GM23248 (cell line): ENCODE data around the gene RAPGEF2. TPM values are rescaled to one million over a fixed set of nuclear protein-coding genes. Genes with fewer than 3 reads are reported as not detected.

Source experiments
- DNase-seq: peaks from one replicate; pipeline ENCODE4 v3.0.0-alpha.2; 2015
- H2AFZ ChIP-seq: fragments of 200-600 bp; sonication (generic); 2 replicates; pipeline ENCODE4 v1.6.1; 2016; ENCODE audit warnings: antibody characterized with exemption
- H3F3A ChIP-seq: fragments of 200-600 bp; sonication (generic); 2 replicates; pipeline ENCODE4 v1.6.1; 2016; ENCODE audit warnings: mild to moderate bottlenecking, antibody characterized with exemption, mixed run types; ENCODE audit not compliant: insufficient read depth
- H3K27ac ChIP-seq: fragments of 200-600 bp; sonication (generic); 2 replicates; pipeline ENCODE4 v1.5.1; 2016; ENCODE audit warnings: mild to moderate bottlenecking
- H3K27me3 ChIP-seq: fragments of 200-600 bp; sonication (generic); replicated peaks from 2 replicates; pipeline ENCODE4 v1.6.1; 2016; ENCODE audit warnings: mild to moderate bottlenecking; ENCODE audit not compliant: insufficient read depth
- H3K36me3 ChIP-seq: fragments of 200-600 bp; sonication (generic); 2 replicates; pipeline ENCODE4 v1.6.1; 2016; ENCODE audit warnings: low read depth, mild to moderate bottlenecking
- H3K4me1 ChIP-seq: fragments of 200-600 bp; sonication (generic); 2 replicates; pipeline ENCODE4 v1.6.1; 2016; ENCODE audit warnings: mild to moderate bottlenecking; ENCODE audit not compliant: insufficient read depth
- H3K4me2 ChIP-seq: fragments of 200-600 bp; sonication (generic); one replicate; pipeline ENCODE4 v1.6.1; 2016; ENCODE audit warnings: mild to moderate bottlenecking; ENCODE audit not compliant: unreplicated experiment
- H3K4me3 ChIP-seq: fragments of 200-600 bp; sonication (generic); 2 replicates; pipeline ENCODE4 v1.5.1; 2016; ENCODE audit warnings: mild to moderate bottlenecking
- H3K79me2 ChIP-seq: fragments of 200-600 bp; sonication (generic); 2 replicates; pipeline ENCODE4 v1.6.1; 2016; ENCODE audit warnings: mild to moderate bottlenecking; ENCODE audit not compliant: insufficient read depth
- H3K9ac ChIP-seq: fragments of 200-600 bp; sonication (generic); 2 replicates; pipeline ENCODE4 v1.6.1; 2016; ENCODE audit warnings: mild to moderate bottlenecking
- H3K9me2 ChIP-seq: fragments of 200-600 bp; sonication (generic); 2 replicates; pipeline ENCODE4 v1.6.1; 2016; ENCODE audit warnings: mixed run types, mild to moderate bottlenecking, moderate library complexity; ENCODE audit not compliant: insufficient read depth
- H3K9me3 ChIP-seq: fragments of 200-600 bp; sonication (generic); one replicate; pipeline ENCODE4 v1.6.1; 2017; ENCODE audit warnings: low read depth
- H4K20me1 ChIP-seq: fragments of 200-600 bp; sonication (generic); 2 replicates; pipeline ENCODE4 v1.6.0; 2016; ENCODE audit not compliant: insufficient read depth
- EZH2 ChIP-seq: fragments of 200-600 bp; sonication (generic); IDR thresholded peaks from 2 replicates; pipeline ENCODE4 v1.6.1; 2018; ENCODE audit warnings: antibody characterized with exemption, mild to moderate bottlenecking; ENCODE audit not compliant: insufficient read depth, poor library complexity, severe bottlenecking
- EZH2phosphoT487 ChIP-seq: fragments of 200-600 bp; sonication (generic); IDR thresholded peaks from 2 replicates; pipeline ENCODE4 v1.6.1; 2018; ENCODE audit warnings: antibody characterized with exemption, moderate library complexity, mild to moderate bottlenecking, low read depth; ENCODE audit not compliant: insufficient read depth
- WGBS, 2 experiments: methylation state at CpG; one replicate each; pipeline ENCODE4 v1.1.6; 2015 to 2017; ENCODE audit warnings: low lambda C conversion rate in 2 of 2, low coverage in 1 of 2; ENCODE audit errors: missing lambda C conversion rate in 2 of 2; 5-methylcytosine and 5-hydroxymethylcytosine counted together
- in situ Hi-C: fragments of 300-500 bp; cut with MboI; formaldehyde crosslinking; loops from 2 replicates; pipeline ENCODE4 v1.15.0; 2020
- polyA plus RNA-seq: library from polyadenylated mRNA; unstranded; fragments of >200 nt; fragmentation: Nextera tagmentation; extraction: Ambion mirVana; gene quantifications from 2 replicates; pipeline ENCODE4 v1.2.1, GENCODE V29; 2016
- total RNA-seq: library from RNA; depleted of rRNA; stranded (reverse); fragments of >200 nt; shearing (Covaris generic); gene quantifications from 2 replicates; pipeline ENCODE4 v1.2.3, GENCODE V29; 2014

Gene RAPGEF2
- total and polyA plus RNA-seq, 2 experiments from 2014 or later: 6.6 to 21.7 TPM

GRCh38 chr4:159117968-159118367 lies 15.1 kb downstream of the RAPGEF2 start:
- 98% methylated on average over 2 of the region's 2 CpGs for WGBS, 2 experiments
- in situ Hi-C loops: no loop called here
- Histone ChIP-seq H3K27me3 (no peaks in the 10 kb centered on the region), H3F3A (no peaks in the 10 kb centered on the region), H3K4me2 (no peak overlapping the region), H3K9ac (no peak overlapping the region), H3K4me1 (no peaks in the 10 kb centered on the region), H3K36me3 (no peaks in the 10 kb centered on the region), H3K4me3 (no peak overlapping the region), H3K9me3 (no peaks in the 10 kb centered on the region), H4K20me1 (peaks cover 3% of the 10 kb centered on the region; the same call in 1 of the 2 replicates), H3K9me2 (no peaks in the 10 kb centered on the region), H3K79me2 (peaks cover 74% of the 10 kb centered on the region), H2AFZ (no peak overlapping the region), H3K27ac (no peak overlapping the region)
- DNase-seq: no peak
- TF ChIP-seq EZH2 (no peak), EZH2phosphoT487 (no peak)

DNA sequence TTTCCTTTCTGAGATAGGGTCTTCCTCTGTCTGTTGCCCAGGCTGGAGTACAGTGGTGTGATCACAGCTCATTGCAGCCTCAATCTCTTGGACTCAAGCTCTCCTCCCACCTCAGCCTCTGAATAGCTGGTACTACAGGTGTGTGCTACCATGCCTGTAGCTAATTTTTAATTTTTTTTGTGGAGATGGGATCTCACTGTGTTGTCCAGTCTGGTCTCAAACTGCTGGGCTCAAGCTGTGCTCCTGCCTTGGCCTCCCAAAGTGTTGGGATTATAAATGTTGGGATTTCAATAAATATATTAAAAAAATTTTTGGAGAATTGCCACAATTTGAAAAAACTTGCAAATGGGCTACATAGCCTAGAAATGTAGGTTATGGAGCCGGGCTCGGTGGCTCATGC lies 18.5 kb downstream of the RAPGEF2 start:
- in situ Hi-C loops: no loop called here

DNA sequence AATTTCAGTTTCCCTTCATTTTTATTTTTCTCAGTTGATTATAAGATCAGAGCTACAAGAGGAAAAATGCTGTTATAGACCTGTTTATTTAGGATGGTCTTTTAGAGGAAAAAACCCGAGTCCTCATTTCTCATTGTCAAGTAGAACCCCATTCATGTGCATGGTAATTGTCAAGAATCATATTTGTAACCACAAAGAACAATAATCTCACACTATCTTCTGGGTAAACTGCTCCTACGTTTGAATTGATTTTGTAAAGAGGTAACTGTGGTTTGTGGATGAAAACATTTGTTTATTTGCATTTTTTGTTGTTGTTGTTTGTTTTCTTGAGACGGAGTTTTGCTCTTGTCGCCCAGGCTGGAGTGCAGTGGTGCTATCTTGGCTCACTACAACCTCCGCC lies 23.8 kb downstream of the RAPGEF2 start:
- no peak overlapping the region for H3K4me3 ChIP-seq
- H3K4me1 ChIP-seq: no peaks in the 10 kb centered on the region
- no peak overlapping the region for H3K9ac ChIP-seq
- H3K36me3 ChIP-seq: no peaks in the 10 kb centered on the region
- H3K9me2 ChIP-seq: no peaks in the 10 kb centered on the region
- no peak overlapping the region for H2AFZ ChIP-seq
- no peaks in the 10 kb centered on the region for H3K27me3 ChIP-seq
- peaks cover 7% of the 10 kb centered on the region; the same call in 1 of the 2 replicates for H4K20me1 ChIP-seq
- peaks cover 94% of the 10 kb centered on the region for H3K79me2 ChIP-seq
- no peak for DNase-seq
- no peaks in the 10 kb centered on the region for H3F3A ChIP-seq
- 92% methylated on average over 5 of the region's 5 CpGs for WGBS, 2 experiments
- in situ Hi-C loops: no loop called here
- no peak overlapping the region for H3K27ac ChIP-seq
- no peaks in the 10 kb centered on the region for H3K9me3 ChIP-seq
- no peak overlapping the region for H3K4me2 ChIP-seq
- TF ChIP-seq EZH2 (no peak), EZH2phosphoT487 (no peak)

More for the DNA sequence above, 18.5 kb downstream of the RAPGEF2 start:
- H3K36me3 ChIP-seq: no peaks in the 10 kb centered on the region
- peaks cover 3% of the 10 kb centered on the region; the same call in 1 of the 2 replicates for H4K20me1 ChIP-seq
- DNase-seq: no peak
- H3K4me3 ChIP-seq: no peak overlapping the region
- H3K4me1 ChIP-seq: no peaks in the 10 kb centered on the region
- H3K9me3 ChIP-seq: no peaks in the 10 kb centered on the region
- H3K9me2 ChIP-seq: no peaks in the 10 kb centered on the region
- no peaks in the 10 kb centered on the region for H3F3A ChIP-seq
- H3K9ac ChIP-seq: no peak overlapping the region
- WGBS, 2 experiments: 90 to 98% methylated on average over 2 of the region's 2 CpGs
- H3K27ac ChIP-seq: no peak overlapping the region
- no peaks in the 10 kb centered on the region for H3K27me3 ChIP-seq
- H3K79me2 ChIP-seq: peaks cover 79% of the 10 kb centered on the region
- TF ChIP-seq EZH2phosphoT487: no peak
- no peak for TF ChIP-seq EZH2
- H2AFZ ChIP-seq: no peak overlapping the region
- no peak overlapping the region for H3K4me2 ChIP-seq

- Histone ChIP-seq H2AFZ (no peak overlapping the region), H3K9me2 (no peaks in the 10 kb centered on the region), H3K79me2 (peaks cover 92% of the 10 kb centered on the region), H3K36me3 (no peaks in the 10 kb centered on the region), H3K9me3 (no peaks in the 10 kb centered on the region), H3K4me2 (no peak overlapping the region), H3K4me3 (no peak overlapping the region), H3K4me1 (no peaks in the 10 kb centered on the region), H4K20me1 (peaks cover 4% of the 10 kb centered on the region; the same call in 1 of the 2 replicates), H3K27me3 (no peaks in the 10 kb centered on the region), H3F3A (no peaks in the 10 kb centered on the region), H3K9ac (no peak overlapping the region), H3K27ac (no peak overlapping the region)
- in situ Hi-C loops: no loop called here
- TF ChIP-seq EZH2phosphoT487 (no peak), EZH2 (no peak)
- DNase-seq: no peak
- 96 to 97% methylated on average over 4 of the region's 4 CpGs for WGBS, 2 experiments
These were observed 25.1 kb downstream of the RAPGEF2 start for GRCh38 chr4:159127745-159128518.
